SK-N-SH treated with all-trans-retinoic acid at 6 μM for 48 hours (cell line): ENCODE data around the gene CARD18.

ENCODE experiments used
- ATAC-seq: fragments of 200-7000 bp; cut with Tn5 transposase; 3 replicates; pipeline ENCODE4 v1.9.1; 2020; ENCODE audit warnings: mild to moderate bottlenecking, moderate library complexity
- ARNTL ChIP-seq: fragments of 450-650 bp; formaldehyde crosslinking; IDR thresholded peaks from 2 replicates; pipeline ENCODE4 v1.5.0; 2020; ENCODE audit warnings: low read depth, mild to moderate bottlenecking, moderate library complexity, borderline replicate concordance
- BACH2 ChIP-seq: fragments of 250-450 bp; sonication (Bioruptor Pico); IDR thresholded peaks from 2 replicates; pipeline ENCODE4 v1.9.0; 2021; ENCODE audit warnings: mild to moderate bottlenecking, borderline replicate concordance
- CREB5 ChIP-seq: fragments of 250-450 bp; sonication (Bioruptor Pico); IDR thresholded peaks from 2 replicates; pipeline ENCODE4 v1.5.1; 2020; ENCODE audit warnings: low read depth, mild to moderate bottlenecking, moderate library complexity
- CSDC2 ChIP-seq: fragments of 250-450 bp; sonication (Bioruptor Pico); IDR thresholded peaks from 2 replicates; pipeline ENCODE4 v1.5.0; 2020; ENCODE audit warnings: mild to moderate bottlenecking, moderate library complexity
- CSRNP3 ChIP-seq: fragments of 250-450 bp; sonication (Bioruptor Pico); IDR thresholded peaks from 2 replicates; pipeline ENCODE4 v1.5.1; 2021; ENCODE audit warnings: mild to moderate bottlenecking, moderate library complexity
- ESRRG ChIP-seq: fragments of 250-450 bp; sonication (Bioruptor Pico); IDR thresholded peaks from 2 replicates; pipeline ENCODE4 v1.6.1; 2021; ENCODE audit warnings: mild to moderate bottlenecking
- GLIS3 ChIP-seq: fragments of 250-450 bp; sonication (Bioruptor Pico); IDR thresholded peaks from 2 replicates; pipeline ENCODE4 v1.5.0; 2020; ENCODE audit warnings: mild to moderate bottlenecking, moderate library complexity
- ISL1 ChIP-seq: fragments of 250-450 bp; sonication (Bioruptor Pico); IDR thresholded peaks from 2 replicates; pipeline ENCODE4 v2.1.2; 2022; ENCODE audit warnings: mild to moderate bottlenecking, moderate library complexity
- OSR1 ChIP-seq: fragments of 250-450 bp; sonication (Bioruptor Pico); IDR thresholded peaks from 2 replicates; pipeline ENCODE4 v1.8.0; 2022; ENCODE audit warnings: moderate library complexity, mild to moderate bottlenecking, inconsistent platforms
- PATZ1 ChIP-seq: fragments of 250-450 bp; sonication (Bioruptor Pico); IDR thresholded peaks from 2 replicates; pipeline ENCODE4 v1.8.0; 2020; ENCODE audit warnings: mild to moderate bottlenecking, moderate library complexity, borderline replicate concordance
- POU6F1 ChIP-seq: fragments of 250-450 bp; sonication (Bioruptor Pico); IDR thresholded peaks from 2 replicates; pipeline ENCODE4 v1.8.0; 2021; ENCODE audit warnings: low read depth, mild to moderate bottlenecking, moderate library complexity, borderline replicate concordance
- PPARA ChIP-seq: fragments of 250-450 bp; sonication (Bioruptor Pico); IDR thresholded peaks from 2 replicates; pipeline ENCODE4 v1.5.0; 2020; ENCODE audit warnings: mild to moderate bottlenecking, borderline replicate concordance
- RARB ChIP-seq: fragments of 250-450 bp; sonication (Bioruptor Pico); IDR thresholded peaks from 2 replicates; pipeline ENCODE4 v1.8.0; 2021; ENCODE audit warnings: mild to moderate bottlenecking, moderate library complexity
- SNAI2 ChIP-seq: fragments of 250-450 bp; sonication (Bioruptor Pico); IDR thresholded peaks from 2 replicates; pipeline ENCODE4 v1.5.0; 2020; ENCODE audit warnings: mild to moderate bottlenecking, moderate library complexity
- TCF4 ChIP-seq: fragments of 250-450 bp; sonication (Bioruptor Pico); IDR thresholded peaks from 2 replicates; pipeline ENCODE4 v1.8.0; 2021; ENCODE audit warnings: mild to moderate bottlenecking, moderate library complexity, borderline replicate concordance
- TSHZ2 ChIP-seq: fragments of 250-450 bp; sonication (Bioruptor Pico); IDR thresholded peaks from 2 replicates; pipeline ENCODE4 v1.5.0; 2020; ENCODE audit warnings: mild to moderate bottlenecking, moderate library complexity
- ZC3H10 ChIP-seq: fragments of 250-450 bp; sonication (Bioruptor Pico); IDR thresholded peaks from 2 replicates; pipeline ENCODE4 v1.5.1; 2021; ENCODE audit warnings: mild to moderate bottlenecking, moderate library complexity
- ZFP3 ChIP-seq: fragments of 250-450 bp; sonication (Bioruptor Pico); IDR thresholded peaks from 2 replicates; pipeline ENCODE4 v1.5.0; 2020; ENCODE audit warnings: mild to moderate bottlenecking, moderate library complexity
- ZFP30 ChIP-seq: fragments of 450-650 bp; formaldehyde crosslinking; IDR thresholded peaks from 2 replicates; pipeline ENCODE4 v1.5.0; 2022; ENCODE audit warnings: mild to moderate bottlenecking, moderate library complexity
- ZNF565 ChIP-seq: fragments of 450-650 bp; formaldehyde crosslinking; conservative IDR thresholded peaks from 2 replicates; pipeline ENCODE4 v1.5.0; 2020; ENCODE audit warnings: low read depth, mild to moderate bottlenecking, moderate library complexity
- ZNF70 ChIP-seq: fragments of 450-650 bp; formaldehyde crosslinking; IDR thresholded peaks from 2 replicates; pipeline ENCODE4 v1.5.0; 2020; ENCODE audit warnings: mild to moderate bottlenecking, moderate library complexity

Gene CARD18

GRCh38 chr11:105155679-105156078 lies 16.1 kb upstream of the CARD18 start:
- no peak for ATAC-seq
- no peak for TF ChIP-seq ARNTL
- no peak for TF ChIP-seq ZC3H10
- TF ChIP-seq TSHZ2 (CRISPR knock-in tag) = no peak
- no peak for TF ChIP-seq ISL1
- TF ChIP-seq CSDC2 (CRISPR knock-in tag) = no peak

- no peak for ATAC-seq
- no peak for TF ChIP-seq ISL1
- TF ChIP-seq CSRNP3 (CRISPR knock-in tag) = no peak
- TF ChIP-seq PATZ1 (CRISPR knock-in tag) = no peak
- no peak for TF ChIP-seq CREB5 (CRISPR knock-in tag)
These were observed 13.8 kb upstream of the CARD18 start for GRCh38 chr11:105153392-105153791.

- no peak for TF ChIP-seq SNAI2
- no peak for TF ChIP-seq CSDC2 (CRISPR knock-in tag)
- no peak for TF ChIP-seq CREB5 (CRISPR knock-in tag)
- TF ChIP-seq GLIS3 = no peak
- TF ChIP-seq ISL1 = no peak
- no peak for TF ChIP-seq ZFP3
- no peak for TF ChIP-seq ARNTL
- no peak for TF ChIP-seq BACH2 (CRISPR knock-in tag)
- TF ChIP-seq TCF4 (CRISPR knock-in tag) = no peak
- no peak for TF ChIP-seq OSR1 (CRISPR knock-in tag)
- no peak for TF ChIP-seq ZNF565 (CRISPR knock-in tag)
- TF ChIP-seq PPARA (CRISPR knock-in tag) = no peak
- no peak for TF ChIP-seq CSRNP3 (CRISPR knock-in tag)
- no peak for TF ChIP-seq PATZ1 (CRISPR knock-in tag)
- no peak for TF ChIP-seq TSHZ2 (CRISPR knock-in tag)
- TF ChIP-seq ESRRG (CRISPR knock-in tag) = no peak
- no peak for TF ChIP-seq POU6F1 (CRISPR knock-in tag)
- TF ChIP-seq RARB (CRISPR knock-in tag) = no peak
- TF ChIP-seq ZNF70 (CRISPR knock-in tag) = no peak
- TF ChIP-seq ZFP30 (CRISPR knock-in tag) = no peak
- no peak for ATAC-seq
These were observed 13.0 kb upstream of the CARD18 start for GRCh38 chr11:105152560-105152959.
